ENCODE measurements around the gene SNRNP25.

SNRNP25 gene

DNA sequence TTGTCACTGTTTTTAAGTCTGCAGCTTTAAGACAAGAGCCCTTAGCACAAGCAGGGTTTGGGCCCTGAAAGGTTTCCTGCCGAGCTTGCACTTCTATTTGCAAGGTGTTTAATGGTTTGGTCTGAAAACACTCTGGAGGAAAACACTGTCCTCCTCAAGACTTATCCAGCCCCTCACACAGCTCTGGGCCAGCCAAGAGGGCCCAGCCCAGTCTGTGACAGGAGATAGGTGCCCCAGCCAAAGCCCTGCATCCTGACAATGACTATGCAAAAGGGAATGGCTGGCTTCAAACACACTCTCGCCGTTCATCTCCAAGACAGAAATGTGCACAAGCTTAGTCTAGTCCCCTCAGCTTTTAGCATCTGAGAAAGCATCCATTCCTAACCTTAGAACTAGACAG, 51.3 kb downstream of the SNRNP25 start:
- DNase-seq (ENCODE audit: low spot score): no peak

DNA sequence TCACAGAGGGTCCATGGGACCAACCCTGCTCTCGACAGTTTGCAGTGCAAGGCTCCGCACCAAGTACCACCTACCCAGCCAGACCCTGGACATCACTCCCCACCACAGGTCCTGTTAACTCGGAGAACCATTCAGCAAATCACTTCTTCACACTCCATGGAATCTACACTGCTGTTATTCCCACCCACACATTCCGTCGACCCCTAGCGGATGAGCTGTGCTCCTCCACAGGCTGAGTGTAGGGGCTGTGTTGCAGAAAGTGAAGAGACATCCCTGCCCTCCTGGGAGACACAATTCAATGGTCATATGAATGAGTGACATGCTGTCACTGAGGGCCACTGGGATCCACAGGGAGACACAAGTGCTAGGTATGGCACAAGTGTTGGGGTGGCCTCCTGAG, 51.9 kb downstream of the SNRNP25 start:
- no peak for DNase-seq (ENCODE audit: low spot score)

DNA sequence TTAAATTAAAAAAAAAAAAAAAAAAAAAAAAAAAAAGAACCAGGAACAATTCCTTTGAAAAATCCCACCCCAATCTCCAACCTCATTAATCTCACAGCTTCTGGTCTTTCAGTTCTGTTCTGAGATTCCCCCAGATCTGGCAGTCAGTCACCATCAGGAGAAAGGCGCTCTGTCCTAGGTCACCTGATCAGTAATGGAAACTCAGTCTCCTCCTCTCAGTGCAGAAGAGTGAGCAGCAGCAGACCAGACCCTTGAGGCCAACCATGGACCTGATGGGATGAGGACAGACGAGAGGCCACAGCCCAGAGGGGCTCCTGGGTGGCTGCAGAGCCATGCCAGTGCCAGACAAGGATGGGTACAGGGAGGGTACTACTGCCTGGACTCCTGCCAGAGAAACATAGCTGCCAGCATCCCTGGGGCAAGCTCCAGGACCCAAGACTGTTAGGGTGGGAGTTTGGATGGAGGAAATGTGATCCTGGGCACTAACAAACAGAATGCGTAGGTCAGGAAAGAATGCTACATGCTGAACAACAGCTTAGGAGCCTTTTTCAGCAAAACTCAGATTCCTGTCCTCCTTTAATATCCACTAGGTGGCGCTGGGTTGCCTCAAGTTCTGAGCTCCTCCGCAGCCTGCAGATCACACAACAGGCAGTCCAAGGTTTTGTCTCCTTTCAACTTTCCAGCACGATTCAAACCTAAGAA, 53.1 kb downstream of the SNRNP25 start:
- no peak for DNase-seq (ENCODE audit: low spot score)
